Measurements from ENCODE around the gene HEATR1.

- no peak for TF ChIP-seq CTCF (IDR thresholded peaks at IDR 0.05)
- no peak for TF ChIP-seq POLR2A (IDR thresholded peaks at IDR 0.05)
These were observed 88.8 kb downstream of the HEATR1 start for GRCh38 chr1:236515443-236515958.

Measured in testis (tissue), 2 donors.